Right cardiac atrium (tissue), 5 donors: Measurements from ENCODE around the gene THSD4. TPM values are rescaled to one million over a fixed set of nuclear protein-coding genes. Genes with fewer than 3 reads are reported as not detected.
A peak's percentile ranks its signal among the peaks of the same experiment; 100 is the strongest.

Experiments used
- ATAC-seq, 2 donors: fragments of 200-7000 bp; cut with Tn5 transposase; one replicate each; pipeline versions ENCODE4 v1.8.0 to v1.9.1; 2020; ENCODE audit warnings: moderate library complexity in 2 of 2, mild to moderate bottlenecking in 1 of 2
- DNase-seq, 3 donors: peaks; one replicate each; pipeline ENCODE4 v3.0.0-alpha.2; 2020
- H3K27ac ChIP-seq: one replicate; pipeline ENCODE4 v1.5.1; 2013; ENCODE audit warnings: mild to moderate bottlenecking, low read length, control low read depth, moderate library complexity
- H3K27me3 ChIP-seq: one replicate; pipeline ENCODE4 v1.6.1; 2013; ENCODE audit not compliant: control insufficient read depth, insufficient read depth
- H3K4me1 ChIP-seq: one replicate; pipeline ENCODE4 v1.6.1; 2013; ENCODE audit warnings: low read length; ENCODE audit not compliant: control insufficient read depth, insufficient read depth
- H3K4me3 ChIP-seq: one replicate; pipeline ENCODE4 v1.5.1; 2013; ENCODE audit warnings: low read length, control low read depth
- H3K9me3 ChIP-seq: one replicate; pipeline ENCODE4 v1.6.1; 2013; ENCODE audit warnings: low read length; ENCODE audit not compliant: control insufficient read depth
- WGBS: extraction: QIAGEN DNeasy Blood & Tissue Kit; methylation state at CpG from one replicate; pipeline ENCODE4 v1.1.7; 2013; 5-methylcytosine and 5-hydroxymethylcytosine counted together
- intact Hi-C, 4 donors: fragments of 100-400 bp; cut with DNase I; formaldehyde crosslinking; loops; one replicate each; pipeline versions ENCODE4 v1.11.0 to v1.14.0; 2022 to 2023
- polyA plus RNA-seq: library from polyadenylated mRNA; stranded (reverse); fragments of 200-250 nt; gene quantifications from one replicate; pipeline ENCODE4 v1.2.3, GENCODE V29; 2013
- total RNA-seq, 4 donors: library from RNA; stranded (reverse); fragmentation: NEBNext Ultra II Directional; extraction: Animal tissue kit (Norgen Biotek cat#: 25700); gene quantifications; one replicate each; pipeline ENCODE4 v1.2.1, GENCODE V29; 2021
- donor health status: healthy with polysubstance abuse.
- donor health status: DM: no; HTN: yes; CAD: no.
- donor health status: DM: no; HTN: no; CAD: no.
- donor health status: DM: no; HTN: yes; CAD: no; lungs with severe emphysema.
- donor health status: DM: yes; HTN: yes; CAD: no.

Gene THSD4
- total and polyA plus RNA-seq, 5 donors: 40.5 to 93.8 (median 67.3) TPM

GRCh38 chr15:71678191-71678590, 562.9 kb downstream of the THSD4 start:
- ATAC-seq (no peak), DNase-seq (no peak)
- Histone ChIP-seq H3K9me3 (no peaks in the 10 kb centered on the region), H3K4me1 (peaks cover 8% of the 10 kb centered on the region), H3K27me3 (no peaks in the 10 kb centered on the region), H3K27ac (peak overlapping the region; percentile 51), H3K4me3 (no peak overlapping the region)
- WGBS: 38% methylated on average over 2 of the region's 2 CpGs
- intact Hi-C loops: no loop called here

- peak overlapping the region; percentile 13 for H3K27ac ChIP-seq
- peaks cover 8% of the 10 kb centered on the region for H3K4me1 ChIP-seq
- H3K27me3 ChIP-seq: no peaks in the 10 kb centered on the region
- H3K9me3 ChIP-seq: no peaks in the 10 kb centered on the region
- WGBS: 78% methylated on average over 2 of the region's 2 CpGs
- H3K4me3 ChIP-seq: no peak overlapping the region
- ATAC-seq: no peak
- intact Hi-C loops: no loop called here
- DNase-seq: no peak
Measured at GRCh38 chr15:71678605-71679004, 563.3 kb downstream of the THSD4 start.

GRCh38 chr15:71679223-71679792, 564.0 kb downstream of the THSD4 start:
- Histone ChIP-seq H3K27me3 (no peaks in the 10 kb centered on the region), H3K9me3 (no peaks in the 10 kb centered on the region), H3K4me3 (no peak overlapping the region), H3K27ac (peak overlapping the region; percentile 66), H3K4me1 (peaks cover 8% of the 10 kb centered on the region)
- no peak for DNase-seq
- ATAC-seq: no peak
- 82% methylated on average over 3 of the region's 3 CpGs for WGBS
- intact Hi-C loops: no loop called here

- Histone ChIP-seq H3K4me3 (no peak overlapping the region), H3K9me3 (no peaks in the 10 kb centered on the region), H3K27ac (peak overlapping the region; percentile 66), H3K27me3 (no peaks in the 10 kb centered on the region), H3K4me1 (peaks cover 8% of the 10 kb centered on the region)
- DNase-seq (no peak), ATAC-seq (peak; percentile 51 to 82)
- 60% methylated on average over 5 of the region's 5 CpGs for WGBS
- intact Hi-C loops: no loop called here
Measured at GRCh38 chr15:71679793-71680353, 564.6 kb downstream of the THSD4 start.

GRCh38 chr15:71682001-71682400, 566.7 kb downstream of the THSD4 start:
- no peak for DNase-seq
- no peak overlapping the region for H3K27ac ChIP-seq
- H3K4me3 ChIP-seq: no peak overlapping the region
- no peak for ATAC-seq
- no peaks in the 10 kb centered on the region for H3K27me3 ChIP-seq
- intact Hi-C loops: no loop called here
- H3K4me1 ChIP-seq: peaks cover 8% of the 10 kb centered on the region
- 92% methylated on average over 3 of the region's 3 CpGs for WGBS
- H3K9me3 ChIP-seq: no peaks in the 10 kb centered on the region

GRCh38 chr15:71683411-71684274, 568.4 kb downstream of the THSD4 start:
- no peak for DNase-seq
- peaks cover 5% of the 10 kb centered on the region for H3K4me1 ChIP-seq
- H3K9me3 ChIP-seq: no peaks in the 10 kb centered on the region
- no peaks in the 10 kb centered on the region for H3K27me3 ChIP-seq
- no peak overlapping the region for H3K27ac ChIP-seq
- ATAC-seq: no peak
- no peak overlapping the region for H3K4me3 ChIP-seq
- 79% methylated on average over 9 of the region's 9 CpGs for WGBS
- intact Hi-C loops: no loop called here

- Histone ChIP-seq H3K27me3 (no peaks in the 10 kb centered on the region), H3K4me1 (no peaks in the 10 kb centered on the region), H3K27ac (no peak overlapping the region), H3K9me3 (no peaks in the 10 kb centered on the region), H3K4me3 (no peak overlapping the region)
- ATAC-seq (no peak), DNase-seq (no peak)
- intact Hi-C loops: no loop called here
Measured at GRCh38 chr15:71685420-71685993, 570.2 kb downstream of the THSD4 start.

- H3K4me1 ChIP-seq: peaks cover 2% of the 10 kb centered on the region
- no peak for DNase-seq
- no peak overlapping the region for H3K27ac ChIP-seq
- WGBS: 86% methylated on average over 4 of the region's 4 CpGs
- no peaks in the 10 kb centered on the region for H3K27me3 ChIP-seq
- no peak overlapping the region for H3K4me3 ChIP-seq
- ATAC-seq: no peak
- H3K9me3 ChIP-seq: no peaks in the 10 kb centered on the region
- intact Hi-C loops: no loop called here
Measured at GRCh38 chr15:71686221-71687050, 571.2 kb downstream of the THSD4 start.

GRCh38 chr15:71687902-71688508, 572.7 kb downstream of the THSD4 start:
- intact Hi-C loops: no loop called here
- no peak overlapping the region for H3K27ac ChIP-seq
- peaks cover 2% of the 10 kb centered on the region for H3K4me1 ChIP-seq
- H3K4me3 ChIP-seq: no peak overlapping the region
- H3K9me3 ChIP-seq: no peaks in the 10 kb centered on the region
- WGBS: 90% methylated on average over 2 of the region's 2 CpGs
- DNase-seq: no peak
- no peak for ATAC-seq
- no peaks in the 10 kb centered on the region for H3K27me3 ChIP-seq

- Histone ChIP-seq H3K27me3 (no peaks in the 10 kb centered on the region), H3K4me1 (peaks cover 2% of the 10 kb centered on the region), H3K9me3 (no peaks in the 10 kb centered on the region), H3K27ac (no peak overlapping the region), H3K4me3 (no peak overlapping the region)
- ATAC-seq: no peak
- DNase-seq: no peak
- intact Hi-C loops: no loop called here
- 49% methylated on average over 3 of the region's 3 CpGs for WGBS
Measured at GRCh38 chr15:71688509-71689094, 573.3 kb downstream of the THSD4 start.
